Measurements from ENCODE around the gene CACNA2D2. TPM values are rescaled to one million over a fixed set of nuclear protein-coding genes. Genes with fewer than 3 reads are reported as not detected.

The CACNA2D2 gene
- total and polyA plus RNA-seq, 2 of the 8 experiments (the other 6 are each of a cell fraction or from before 2014, with no cell fraction given), result 14.1 to 25.0 TPM

DNA sequence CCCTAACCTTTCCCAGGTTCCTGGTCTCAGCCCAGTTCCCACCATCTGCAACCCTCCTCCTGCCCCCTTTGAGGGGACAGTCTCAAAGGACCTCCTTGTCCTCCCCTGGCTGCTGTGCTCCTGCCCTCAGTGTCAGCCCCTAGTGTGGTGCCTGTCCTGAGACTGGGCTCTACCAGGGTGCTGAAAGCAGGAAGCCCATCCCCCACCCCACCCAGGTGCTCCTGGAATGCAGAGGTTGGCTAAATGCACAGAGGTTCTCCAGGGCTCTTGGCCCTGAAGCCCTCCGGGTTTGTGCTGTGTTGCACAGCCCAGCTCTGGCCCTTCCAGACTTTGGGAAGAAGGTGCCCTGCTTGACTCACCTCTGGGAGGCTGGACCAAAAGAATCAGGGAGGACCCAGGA, 42.3 kb upstream of the CACNA2D2 start:
- H3K79me2 ChIP-seq (ENCODE audit: control insufficient read depth in 1 of 2, insufficient read depth in 2 of 2, low read length in 2 of 2), result no peaks in the 10 kb centered on the region
- H3K56ac ChIP-seq (replicated peaks; ENCODE audit: insufficient read length, low read depth, low read length), result no peak overlapping the region
- no peaks in the 10 kb centered on the region for H3K79me1 ChIP-seq (ENCODE audit: low read depth, low read length)
- ChIA-PET CTCF (ENCODE audit: partially characterized antibody) (interaction anchor here (1.0 to 46.5 kb wide), 10 partner anchors 21 to 201 kb away, joined by 3 to 863 read pairs (median 22); partner anchors contain the start of genes CACNA2D2, CISH, CYB561D2 and MAPKAPK3), POLR2A (ENCODE audit: partially characterized antibody) (interaction anchor here (0.6 to 1.1 kb wide), 2 partner anchors 29 to 50 kb away, joined by 3 read pairs; no protein-coding TSS in a partner anchor)
- H4K91ac ChIP-seq (replicated peaks; ENCODE audit: insufficient read length, low read length), result peak overlapping the region; percentile 48
- no peak overlapping the region for H3K14ac ChIP-seq (ENCODE audit: insufficient read length)
- H2BK12ac ChIP-seq (ENCODE audit: low read depth, low read length), result peak overlapping the region; percentile 35; the same call in 1 of the 2 replicates
- H3K27me3 ChIP-seq (replicated peaks in 1 of 4; ENCODE audit: control insufficient read depth in 3 of 4, extremely low read depth in 1 of 4, insufficient read depth in 3 of 4, low read length in 3 of 4), result no peaks in the 10 kb centered on the region; a peak in 1 of 7 replicates
- no peak overlapping the region; the same call in 1 of the 2 replicates for H2AFZ ChIP-seq (ENCODE audit: low read length)
- FAIRE-seq (no peak), DNase-seq (ENCODE audit: low read depth in 1 of 2, low spot score in 2 of 2) (no peak)
- H4K8ac ChIP-seq (ENCODE audit: extremely low read depth, insufficient read depth, low read length), result no peak overlapping the region
- H4K5ac ChIP-seq (ENCODE audit: insufficient read length, low read depth, low read length), result no peak overlapping the region
- H3K9ac ChIP-seq (replicated peaks in 1 of 4; ENCODE audit: extremely low read depth in 1 of 4, low read depth in 3 of 4, low read length in 3 of 4), result no peak overlapping the region
- H4K20me1 ChIP-seq (replicated peaks in 1 of 2; ENCODE audit: control insufficient read depth in 1 of 2, insufficient read depth in 2 of 2, low read length in 2 of 2), result no peaks in the 10 kb centered on the region
- no peaks in the 10 kb centered on the region for H3K36me3 ChIP-seq (ENCODE audit: control insufficient read depth in 2 of 4, insufficient read depth in 4 of 4, low read length in 3 of 4)
- no peak overlapping the region for H3K4me3 ChIP-seq (ENCODE audit: extremely low read depth in 1 of 4, insufficient read depth in 2 of 4, low read depth in 3 of 4, low read length in 4 of 4)
- 85% methylated on average over 1 of the region's 1 CpG; no CpG with 5 or more reads in 1 of the 2 experiments for WGBS, 2 experiments (ENCODE audit: extremely low coverage in 1 of 2, insufficient coverage in 1 of 2, insufficient read length in 1 of 2, insufficient replicate concordance in 2 of 2, low coverage in 1 of 2, low lambda C conversion rate in 2 of 2, missing lambda C conversion rate in 1 of 2)
- H3K9me3 ChIP-seq (ENCODE audit: insufficient read depth in 2 of 2, low read depth in 1 of 2, low read length in 1 of 2), result no peaks in the 10 kb centered on the region
- H3K18ac ChIP-seq (ENCODE audit: extremely low read depth, low read length), result peak overlapping the region; percentile 55
- H2BK15ac ChIP-seq (ENCODE audit: low read length), result peak overlapping the region; percentile 72; the same call in 1 of the 2 replicates
- peaks cover 0 to 6% (median under 1%) of the 10 kb centered on the region in 4 experiments; a peak in 2 of 7 replicates for H3K4me1 ChIP-seq (replicated peaks in 1 of 4; ENCODE audit: control insufficient read depth in 3 of 4, insufficient read depth in 4 of 4, low read length in 3 of 4)
- no peak overlapping the region; the same call in 1 of the 2 replicates for H2BK20ac ChIP-seq (ENCODE audit: low read length)
- H2AK5ac ChIP-seq (ENCODE audit: low read depth, low read length), result no peak overlapping the region
- no peak overlapping the region for H3K4ac ChIP-seq (replicated peaks; ENCODE audit: insufficient read length, low read depth, low read length)
- H2BK5ac ChIP-seq (ENCODE audit: low read depth, low read length), result peak overlapping the region; percentile 52; the same call in 1 of the 2 replicates
- no peak overlapping the region for H3K27ac ChIP-seq (ENCODE audit: low read depth, low read length)
- no peak overlapping the region for H3K23ac ChIP-seq (ENCODE audit: insufficient read length)
- TF ChIP-seq RFX5 (IDR thresholded peaks at IDR 0.05; ENCODE audit: borderline replicate concordance, low read depth, low read length) (no peak), TEAD4 (IDR thresholded peaks at IDR 0.05; ENCODE audit: low read depth, low read length) (peak; percentile 62; the same call in 1 of the 2 replicates)
- no peak overlapping the region for H2BK120ac ChIP-seq (replicated peaks; ENCODE audit: low read depth, low read length)
- no peak overlapping the region for H3K4me2 ChIP-seq (ENCODE audit: insufficient read depth in 1 of 2, low read depth in 2 of 2, low read length in 2 of 2)
- H3K23me2 ChIP-seq (ENCODE audit: low read depth, low read length), result no peaks in the 10 kb centered on the region

All from H1 (cell line).